ENCODE results near the gene PCED1B.

GRCh38 chr12:47039079-47039478, 40.3 kb upstream of the PCED1B start:
- TF ChIP-seq, protein P1, sequence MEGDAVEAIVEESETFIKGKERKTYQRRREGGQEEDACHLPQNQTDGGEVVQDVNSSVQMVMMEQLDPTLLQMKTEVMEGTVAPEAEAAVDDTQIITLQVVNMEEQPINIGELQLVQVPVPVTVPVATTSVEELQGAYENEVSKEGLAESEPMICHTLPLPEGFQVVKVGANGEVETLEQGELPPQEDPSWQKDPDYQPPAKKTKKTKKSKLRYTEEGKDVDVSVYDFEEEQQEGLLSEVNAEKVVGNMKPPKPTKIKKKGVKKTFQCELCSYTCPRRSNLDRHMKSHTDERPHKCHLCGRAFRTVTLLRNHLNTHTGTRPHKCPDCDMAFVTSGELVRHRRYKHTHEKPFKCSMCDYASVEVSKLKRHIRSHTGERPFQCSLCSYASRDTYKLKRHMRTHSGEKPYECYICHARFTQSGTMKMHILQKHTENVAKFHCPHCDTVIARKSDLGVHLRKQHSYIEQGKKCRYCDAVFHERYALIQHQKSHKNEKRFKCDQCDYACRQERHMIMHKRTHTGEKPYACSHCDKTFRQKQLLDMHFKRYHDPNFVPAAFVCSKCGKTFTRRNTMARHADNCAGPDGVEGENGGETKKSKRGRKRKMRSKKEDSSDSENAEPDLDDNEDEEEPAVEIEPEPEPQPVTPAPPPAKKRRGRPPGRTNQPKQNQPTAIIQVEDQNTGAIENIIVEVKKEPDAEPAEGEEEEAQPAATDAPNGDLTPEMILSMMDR (IDR thresholded peaks at IDR 0.05), result no peak
- TF ChIP-seq STAT6 (CRISPR knock-in tag; conservative IDR thresholded peaks at IDR 0.05; ENCODE audit: low read depth), result no peak
- no peak for TF ChIP-seq ATF2 (CRISPR knock-in tag; IDR thresholded peaks at IDR 0.05; ENCODE audit: borderline replicate concordance, low read depth)
- no peak for TF ChIP-seq SMAD4 (CRISPR knock-in tag; IDR thresholded peaks at IDR 0.05)
- no peak for TF ChIP-seq ZNF423 (CRISPR knock-in tag; IDR thresholded peaks at IDR 0.05)
- no peak for TF ChIP-seq NR1H2 (CRISPR knock-in tag; IDR thresholded peaks at IDR 0.05)
- TF ChIP-seq SP1 (CRISPR knock-in tag; conservative IDR thresholded peaks at IDR 0.05), result no peak
- TF ChIP-seq, protein P2, sequence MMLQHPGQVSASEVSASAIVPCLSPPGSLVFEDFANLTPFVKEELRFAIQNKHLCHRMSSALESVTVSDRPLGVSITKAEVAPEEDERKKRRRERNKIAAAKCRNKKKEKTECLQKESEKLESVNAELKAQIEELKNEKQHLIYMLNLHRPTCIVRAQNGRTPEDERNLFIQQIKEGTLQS (CRISPR knock-in tag; conservative IDR thresholded peaks at IDR 0.05), result no peak
- no peak for TF ChIP-seq NR2C2 (CRISPR knock-in tag; IDR thresholded peaks at IDR 0.05)
- no peak for TF ChIP-seq ZNF263 (CRISPR knock-in tag; IDR thresholded peaks at IDR 0.05; ENCODE audit: low read depth)
- no peak for TF ChIP-seq E2F4 (CRISPR knock-in tag; IDR thresholded peaks at IDR 0.05; ENCODE audit: borderline replicate concordance, low read depth)
- TF ChIP-seq FOXP1 (CRISPR knock-in tag; IDR thresholded peaks at IDR 0.05; ENCODE audit: borderline replicate concordance), result no peak
- TF ChIP-seq ESRRA (CRISPR knock-in tag; IDR thresholded peaks at IDR 0.05; ENCODE audit: borderline replicate concordance), result no peak

Measured in WTC11 (cell line).